Epithelial cell of proximal tubule (primary cell): ENCODE results near the gene CELSR1. TPM values are rescaled to one million over a fixed set of nuclear protein-coding genes. Genes with fewer than 3 reads are reported as not detected.

Source experiments
- DNase-seq: peaks from one replicate; pipeline ENCODE4 v3.0.0-alpha.2; 2011; ENCODE audit warnings: low read depth
- H3K4me3 ChIP-seq: 2 replicates; pipeline ENCODE4 v1.5.1; 2011; ENCODE audit warnings: low read depth, mild to moderate bottlenecking, low read length
- total RNA-seq: library from RNA; depleted of rRNA; stranded (reverse); fragments of >200 nt; gene quantifications from 2 replicates; pipeline ENCODE4 v1.2.3, GENCODE V29; 2015
- TF ChIP-seq, protein P1 (sequence below): conservative IDR thresholded peaks from 2 replicates; pipeline ENCODE4 v1.5.1; 2012; ENCODE audit warnings: low read depth, mild to moderate bottlenecking, low read length

The CELSR1 gene
- total RNA-seq, 1 donor from 2014 or later = 85.0 TPM

GRCh38 chr22:46526244-46526839 lies 11.1 kb downstream of the CELSR1 start:
- H3K4me3 ChIP-seq = no peak overlapping the region
- DNase-seq = no peak
- TF ChIP-seq, protein P1, sequence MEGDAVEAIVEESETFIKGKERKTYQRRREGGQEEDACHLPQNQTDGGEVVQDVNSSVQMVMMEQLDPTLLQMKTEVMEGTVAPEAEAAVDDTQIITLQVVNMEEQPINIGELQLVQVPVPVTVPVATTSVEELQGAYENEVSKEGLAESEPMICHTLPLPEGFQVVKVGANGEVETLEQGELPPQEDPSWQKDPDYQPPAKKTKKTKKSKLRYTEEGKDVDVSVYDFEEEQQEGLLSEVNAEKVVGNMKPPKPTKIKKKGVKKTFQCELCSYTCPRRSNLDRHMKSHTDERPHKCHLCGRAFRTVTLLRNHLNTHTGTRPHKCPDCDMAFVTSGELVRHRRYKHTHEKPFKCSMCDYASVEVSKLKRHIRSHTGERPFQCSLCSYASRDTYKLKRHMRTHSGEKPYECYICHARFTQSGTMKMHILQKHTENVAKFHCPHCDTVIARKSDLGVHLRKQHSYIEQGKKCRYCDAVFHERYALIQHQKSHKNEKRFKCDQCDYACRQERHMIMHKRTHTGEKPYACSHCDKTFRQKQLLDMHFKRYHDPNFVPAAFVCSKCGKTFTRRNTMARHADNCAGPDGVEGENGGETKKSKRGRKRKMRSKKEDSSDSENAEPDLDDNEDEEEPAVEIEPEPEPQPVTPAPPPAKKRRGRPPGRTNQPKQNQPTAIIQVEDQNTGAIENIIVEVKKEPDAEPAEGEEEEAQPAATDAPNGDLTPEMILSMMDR = no peak

DNA sequence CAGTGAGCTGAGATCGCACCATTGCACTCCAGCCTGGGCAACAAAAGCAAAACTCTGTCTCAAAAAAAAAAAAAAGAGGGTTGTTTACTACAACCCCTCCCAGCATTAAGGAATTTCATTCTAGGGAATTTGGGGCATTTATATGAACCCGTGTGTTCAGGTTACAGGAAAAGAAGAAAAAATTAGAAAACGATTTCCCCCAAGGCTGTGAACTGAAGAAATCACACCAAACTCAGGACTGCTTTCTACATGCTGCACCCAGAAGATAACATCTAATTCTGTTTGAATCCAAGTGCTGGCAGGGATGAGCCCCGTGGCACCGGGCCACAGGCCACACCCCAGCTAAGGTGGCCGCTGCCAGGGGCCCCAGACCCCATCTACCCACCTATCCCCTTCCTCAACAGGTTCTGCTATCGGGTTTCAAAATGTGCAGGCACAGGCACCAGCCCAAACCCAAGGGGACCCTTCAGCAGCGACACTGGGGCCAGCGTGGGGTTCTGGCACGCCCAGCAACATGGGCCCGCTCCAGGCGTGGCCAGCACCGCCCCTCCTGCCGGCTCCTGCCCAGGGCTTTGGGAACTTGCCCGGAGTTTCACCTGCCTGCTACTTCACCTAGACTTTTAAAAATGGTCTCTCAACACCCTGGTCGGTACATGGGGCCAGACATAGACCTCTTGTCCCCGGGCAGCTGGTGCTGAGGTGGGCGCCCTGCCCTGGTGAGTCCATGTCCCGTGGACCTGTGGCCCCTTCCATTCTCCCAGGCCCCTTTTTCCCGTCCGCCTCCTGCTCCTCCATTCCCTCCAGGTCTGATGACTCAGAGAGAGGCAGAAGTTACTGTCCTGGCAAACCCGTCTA lies 11.8 kb downstream of the CELSR1 start:
- no peak overlapping the region for H3K4me3 ChIP-seq
- DNase-seq = no peak
- TF ChIP-seq, protein P1 = no peak

DNA sequence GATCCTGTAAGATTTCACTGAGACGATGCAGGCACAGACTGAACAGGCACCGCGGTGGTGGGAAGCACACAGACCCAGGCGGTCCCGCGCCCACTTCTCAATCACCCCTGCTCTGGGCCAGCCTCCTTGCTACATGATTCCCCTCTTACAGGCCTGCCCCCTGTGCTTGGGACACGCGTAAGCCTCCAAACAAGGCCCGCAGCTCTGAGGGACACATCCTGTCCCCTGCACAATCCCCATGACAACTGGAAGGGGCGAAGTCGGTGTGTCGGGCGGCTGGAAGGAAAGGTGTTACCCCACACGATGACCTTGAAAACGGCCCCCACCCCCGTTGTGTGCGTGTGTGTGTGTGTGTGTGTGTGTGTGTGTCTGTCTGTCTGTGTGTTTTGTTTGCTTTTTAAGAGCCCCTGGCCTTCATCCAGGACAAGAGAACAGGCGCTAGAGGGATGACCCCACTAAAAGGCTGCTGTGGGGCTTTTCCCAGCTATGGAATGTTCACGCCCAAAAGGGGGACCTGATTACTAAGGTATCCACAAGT lies 13.1 kb downstream of the CELSR1 start:
- no peak for DNase-seq
- TF ChIP-seq, protein P1 = no peak

GRCh38 chr22:46522797-46523196 lies 14.6 kb downstream of the CELSR1 start:
- no peak for DNase-seq
- no peak overlapping the region for H3K4me3 ChIP-seq
- TF ChIP-seq, protein P1 = no peak

More for the DNA sequence above, 13.1 kb downstream of the CELSR1 start:
- no peak overlapping the region for H3K4me3 ChIP-seq

GRCh38 chr22:46521994-46522393 lies 15.4 kb downstream of the CELSR1 start:
- TF ChIP-seq, protein P1 = no peak
- no peak for DNase-seq

DNA sequence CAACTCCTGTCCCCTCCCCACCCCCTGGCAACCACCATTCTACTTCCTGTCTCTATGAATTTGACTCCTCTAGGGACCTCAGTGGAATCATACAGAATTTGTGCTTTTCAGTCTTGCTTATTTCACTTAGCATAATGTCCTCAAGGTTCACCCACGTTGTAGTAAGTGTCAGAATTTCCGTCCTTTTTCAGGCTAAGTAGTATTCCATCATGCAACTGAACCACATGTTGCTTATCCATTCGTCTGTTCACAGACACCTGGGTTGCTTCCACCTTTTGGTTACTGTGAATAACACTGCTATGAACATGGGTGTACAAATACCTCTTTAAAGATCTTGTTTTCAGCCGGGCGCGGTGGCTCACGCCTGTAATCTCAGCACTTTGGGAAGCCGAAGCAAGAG lies 16.5 kb downstream of the CELSR1 start:
- H3K4me3 ChIP-seq = no peak overlapping the region
- no peak for DNase-seq
- TF ChIP-seq, protein P1 = no peak

More at GRCh38 chr22:46521994-46522393, 15.4 kb downstream of the CELSR1 start:
- H3K4me3 ChIP-seq = no peak overlapping the region
